GM19043 (cell line): Measurements from ENCODE around the gene STPG4.

Source experiments
- ATAC-seq: cut with Tn5 transposase; IDR thresholded peaks from one replicate; pipeline ENCODE4 v1.9.1; 2021; ENCODE audit warnings: low read depth; ENCODE audit not compliant: unreplicated experiment

Gene STPG4

GRCh38 chr2:47039913-47040562 is 115.1 kb downstream of the STPG4 start:
- no peak for ATAC-seq

- no peak for ATAC-seq
These were observed 115.6 kb downstream of the STPG4 start for GRCh38 chr2:47039489-47039870.

GRCh38 chr2:47038656-47039488 is 116.2 kb downstream of the STPG4 start:
- ATAC-seq, result no peak

GRCh38 chr2:47037678-47038077 is 117.4 kb downstream of the STPG4 start:
- no peak for ATAC-seq
